COLO668 (cell line): ENCODE results near the gene ASB10.

Source experiments
- DNase-seq: peaks from one replicate; lab custom pipeline; 2025; ENCODE audit not compliant: unreplicated experiment; lab: John Stamatoyannopoulos, UW

Gene ASB10

GRCh38 chr7:151189038-151189437, 2.0 kb upstream of the ASB10 start:
- DNase-seq: no peak

GRCh38 chr7:151188252-151188542, 1.1 kb upstream of the ASB10 start:
- DNase-seq: no peak

DNA sequence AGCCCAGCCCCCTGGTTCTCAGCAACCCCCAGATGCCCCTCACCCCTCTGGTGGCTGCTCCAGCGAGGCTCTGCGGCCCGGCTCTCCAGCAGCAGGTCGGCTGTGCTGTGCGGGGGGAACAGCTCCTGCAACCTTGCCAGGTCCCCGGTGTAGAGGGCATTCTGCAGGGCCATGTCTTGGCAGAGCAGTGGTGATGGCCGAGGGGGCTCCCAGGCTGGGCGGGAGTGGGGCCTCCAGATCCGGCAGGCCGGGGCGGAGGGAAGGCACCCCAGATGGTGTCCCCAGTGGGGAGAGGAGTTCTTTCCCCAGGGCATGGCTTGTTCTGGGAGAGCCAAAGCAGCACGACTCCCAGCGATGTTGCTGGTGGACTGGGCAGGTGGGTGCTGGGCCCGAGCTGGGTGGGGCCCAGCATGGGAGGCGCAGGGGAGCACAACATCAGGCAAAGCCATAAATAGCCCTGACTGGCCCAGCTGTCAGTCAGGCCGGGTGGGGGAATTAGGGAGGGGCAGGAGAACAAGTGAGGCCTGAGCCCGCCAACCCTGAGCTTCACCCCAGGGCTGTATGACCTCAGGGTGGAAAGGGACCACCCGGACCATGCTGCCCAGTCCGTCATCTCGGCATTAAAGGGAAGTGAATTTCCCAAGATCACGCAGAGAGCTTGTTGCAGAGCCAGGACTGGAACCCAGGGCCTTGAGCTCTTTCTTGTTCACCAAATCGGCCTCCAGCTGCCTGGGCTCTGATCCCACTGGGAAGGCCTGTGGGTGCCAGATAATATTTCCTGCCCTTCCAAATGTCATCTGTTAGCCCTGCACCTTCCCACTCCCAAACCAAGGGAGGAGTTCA, 580 bp upstream of the ASB10 start:
- no peak for DNase-seq

DNA sequence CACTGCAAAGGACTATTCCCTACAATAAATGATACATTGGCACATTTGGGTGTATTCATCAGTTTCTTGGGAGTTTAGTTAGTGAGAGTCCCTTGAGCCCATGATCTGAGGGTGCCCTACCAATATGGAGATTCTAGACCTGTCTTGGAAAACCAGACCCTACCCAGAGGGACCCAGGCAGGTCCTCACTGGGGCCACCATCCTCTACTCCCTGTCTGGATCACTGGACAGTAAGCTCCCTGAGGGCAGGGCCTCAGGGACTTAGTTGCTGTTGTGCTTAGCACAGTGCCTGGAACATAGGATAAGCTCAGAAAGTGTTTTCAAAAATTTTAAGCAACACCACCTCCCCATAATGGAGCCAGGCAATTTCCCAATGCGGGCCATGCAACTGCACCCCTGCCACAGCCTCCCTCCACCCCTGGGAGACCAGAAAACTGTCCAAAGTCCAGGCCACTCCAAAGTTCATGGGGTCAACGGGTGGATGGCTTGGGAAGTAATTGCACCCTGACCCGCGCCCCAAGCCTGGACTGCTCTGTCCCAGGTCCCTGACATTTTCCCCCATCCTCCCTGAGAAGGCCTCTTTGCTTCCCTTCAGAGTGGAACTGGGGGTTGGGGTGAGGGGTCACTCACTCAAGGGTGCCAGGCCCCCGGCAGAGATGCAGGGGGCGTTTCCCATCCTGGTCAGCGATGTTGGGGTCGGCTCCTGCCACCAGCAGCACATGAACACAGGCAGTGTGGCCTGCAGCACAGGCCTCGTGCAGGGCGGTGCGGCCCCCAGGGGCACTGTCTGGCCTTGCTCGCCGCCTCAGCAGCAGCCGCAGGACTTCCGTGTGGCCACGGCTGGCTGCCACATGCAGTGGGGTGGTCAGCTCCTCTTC, 1.0 kb downstream of the ASB10 start:
- DNase-seq: no peak

DNA sequence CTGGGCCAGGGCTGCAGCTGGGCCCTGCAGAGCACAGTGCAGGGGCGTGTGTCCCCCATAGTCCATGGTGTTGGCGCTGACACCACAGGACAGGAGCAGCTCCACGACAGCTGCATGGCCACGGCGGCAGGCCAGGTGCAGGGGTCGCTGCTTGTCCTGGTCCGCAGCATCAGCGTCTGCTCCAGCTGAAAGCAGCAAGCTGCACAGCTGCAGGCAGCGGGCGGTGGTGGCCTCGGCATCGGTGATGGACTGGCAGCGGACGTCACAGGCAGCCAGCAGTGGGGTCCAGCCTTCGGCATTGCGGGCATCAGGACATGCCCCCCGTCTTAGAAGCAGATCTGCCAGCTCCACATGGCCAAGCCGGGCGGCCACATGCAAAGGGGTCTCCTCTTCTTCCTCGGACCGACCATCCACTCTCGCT, 6.0 kb downstream of the ASB10 start:
- no peak for DNase-seq

DNA sequence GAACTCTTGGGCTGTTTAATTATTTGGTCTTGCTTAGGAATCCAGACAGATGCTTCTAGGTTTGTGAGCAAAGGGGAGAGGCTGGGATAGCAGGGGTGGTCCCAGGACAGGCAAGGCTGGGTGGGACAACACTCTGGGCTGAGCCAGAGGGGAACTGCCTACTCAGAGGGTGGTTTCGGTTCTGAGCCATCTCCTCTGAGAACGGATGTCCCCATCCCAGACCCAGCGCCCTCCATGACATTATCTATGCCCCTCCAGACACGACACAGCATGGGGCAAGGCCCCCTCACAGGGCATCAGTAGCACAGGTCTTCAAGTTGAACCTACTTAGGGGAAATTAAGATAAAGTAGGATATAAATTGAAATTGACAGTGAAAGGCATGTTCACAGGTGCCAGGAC, 7.1 kb downstream of the ASB10 start:
- no peak for DNase-seq

DNA sequence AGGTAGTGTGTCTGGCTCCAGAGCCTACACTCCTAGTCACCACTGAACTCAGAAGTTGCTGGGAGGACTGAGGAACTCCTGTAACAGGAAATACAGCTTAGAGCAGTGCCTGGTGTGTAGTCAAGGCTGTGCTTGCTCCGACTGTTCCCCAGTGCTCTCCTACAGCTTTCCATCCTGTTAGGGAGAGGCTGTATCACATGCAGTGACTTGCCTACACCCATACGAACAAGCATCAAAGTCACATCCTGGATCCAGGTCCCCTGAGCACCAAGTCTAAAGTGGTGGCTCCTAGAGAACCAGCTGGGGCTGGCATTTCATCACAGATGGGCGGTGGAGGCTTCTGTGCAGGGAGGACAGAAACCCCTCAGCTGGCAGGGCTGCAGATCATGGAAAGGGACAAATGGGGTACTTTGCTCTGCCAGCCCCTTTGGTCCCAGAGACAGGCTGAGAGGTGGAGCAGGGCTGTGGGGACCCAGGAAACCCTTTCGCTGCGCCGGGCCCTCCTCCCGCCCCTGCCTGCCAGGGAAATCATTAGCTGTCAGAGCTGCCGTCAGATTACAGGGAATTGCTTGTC, 7.7 kb downstream of the ASB10 start:
- DNase-seq: no peak

- no peak for DNase-seq
Measured at GRCh38 chr7:151178831-151179230, 8.2 kb downstream of the ASB10 start.

DNA sequence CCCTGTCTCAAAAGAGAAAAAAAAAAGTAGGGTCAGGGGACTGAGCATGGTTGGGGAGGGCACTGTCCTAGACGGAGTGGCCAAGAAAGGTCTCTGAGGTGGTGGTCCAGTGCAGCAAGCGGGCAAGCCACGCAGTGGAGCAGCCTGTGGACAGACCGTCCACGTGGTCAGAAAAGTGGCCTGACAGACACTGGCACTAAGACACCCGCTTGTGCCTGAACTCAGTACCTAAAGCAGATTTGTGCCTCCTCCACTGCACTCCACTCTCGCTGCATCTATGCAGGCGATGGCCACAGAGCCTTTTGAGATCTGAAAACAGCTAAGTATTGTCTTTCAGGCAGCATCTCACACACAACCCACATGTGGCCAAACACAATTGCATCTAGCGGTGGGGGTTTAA, 8.8 kb downstream of the ASB10 start:
- DNase-seq: no peak

DNA sequence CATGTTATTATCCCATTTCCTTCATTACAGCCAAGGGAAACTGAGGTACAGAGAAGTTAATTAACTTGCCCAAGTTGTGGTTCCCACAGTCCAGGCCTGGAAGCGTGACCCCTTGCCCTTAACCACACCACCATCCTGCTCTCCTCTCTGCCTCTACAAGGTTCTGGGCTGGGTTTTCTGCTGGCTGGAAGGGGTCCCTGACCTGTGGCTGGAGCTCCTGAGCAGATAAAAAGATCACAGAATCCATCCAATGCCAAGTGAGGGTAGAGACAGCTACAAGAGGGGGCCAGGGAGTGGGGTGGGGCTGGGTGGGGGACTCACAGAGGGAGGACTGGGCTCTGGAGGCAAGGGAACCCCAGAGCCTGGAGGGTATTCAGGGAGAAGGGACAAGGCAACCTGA, 9.7 kb downstream of the ASB10 start:
- no peak for DNase-seq

DNA sequence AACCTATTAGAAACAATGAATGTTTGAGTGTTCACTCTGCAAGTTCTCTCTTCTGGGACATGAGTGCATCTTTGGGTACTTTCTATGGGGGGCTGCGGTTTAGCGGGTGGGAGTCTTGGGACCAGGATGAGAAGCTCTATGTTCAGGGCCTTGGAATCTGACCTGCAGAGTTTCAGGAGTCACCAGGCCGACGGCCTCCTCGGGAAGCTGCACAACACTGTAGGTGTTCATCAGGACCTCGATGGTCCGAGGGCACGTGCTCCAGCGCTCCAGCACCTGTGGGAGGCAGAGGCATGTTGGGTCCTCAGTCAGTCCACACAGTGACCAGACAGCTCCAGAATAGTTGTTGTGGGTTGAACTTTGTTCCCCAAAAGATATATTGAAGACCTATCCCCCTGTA, 10.6 kb downstream of the ASB10 start:
- no peak for DNase-seq

- no peak for DNase-seq
Measured at GRCh38 chr7:151175793-151176311, 11.2 kb downstream of the ASB10 start.

GRCh38 chr7:151175047-151175792, 11.8 kb downstream of the ASB10 start:
- no peak for DNase-seq

GRCh38 chr7:151174246-151175046, 12.6 kb downstream of the ASB10 start:
- no peak for DNase-seq

DNA sequence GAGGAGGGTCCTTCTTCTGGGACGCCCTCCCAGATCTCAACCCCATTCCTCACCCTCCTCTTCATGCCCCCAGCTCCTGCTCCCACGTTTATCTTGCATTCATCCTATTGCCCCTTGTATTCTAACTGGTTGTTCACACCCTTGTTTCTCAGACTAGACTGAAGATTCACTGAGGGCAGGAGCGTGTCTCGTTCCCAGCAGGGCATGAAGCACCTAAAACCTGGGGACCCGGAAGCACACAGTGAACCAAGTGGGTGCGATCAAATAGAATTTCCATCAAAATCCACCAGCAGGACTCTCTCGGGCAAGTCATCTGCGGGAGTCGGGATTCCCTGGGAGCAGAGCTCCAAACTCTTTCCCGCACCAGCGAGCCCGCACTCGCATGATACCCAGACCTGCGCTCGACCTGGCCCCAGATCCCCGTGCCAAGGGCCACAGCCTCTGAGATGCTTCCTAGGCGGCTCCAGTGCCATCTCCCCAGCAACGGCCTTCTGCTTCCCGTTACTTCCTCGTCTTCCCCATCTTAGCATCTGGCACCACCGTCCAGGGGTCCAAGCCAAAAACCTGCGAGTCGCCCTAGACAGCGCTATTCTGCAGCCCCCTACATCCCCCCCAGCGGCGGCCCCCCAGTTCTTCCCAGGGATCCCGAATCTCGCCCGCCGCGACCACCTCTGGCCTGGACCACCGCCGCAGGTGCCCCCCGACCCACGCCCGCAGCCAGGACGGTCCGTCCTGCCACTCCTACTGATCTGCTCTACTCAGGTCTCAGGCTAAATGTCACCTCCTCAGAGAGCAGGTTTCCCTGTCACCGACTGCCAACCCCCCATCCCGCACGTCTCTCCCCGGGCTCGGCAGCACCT, 13.4 kb downstream of the ASB10 start:
- no peak for DNase-seq

DNA sequence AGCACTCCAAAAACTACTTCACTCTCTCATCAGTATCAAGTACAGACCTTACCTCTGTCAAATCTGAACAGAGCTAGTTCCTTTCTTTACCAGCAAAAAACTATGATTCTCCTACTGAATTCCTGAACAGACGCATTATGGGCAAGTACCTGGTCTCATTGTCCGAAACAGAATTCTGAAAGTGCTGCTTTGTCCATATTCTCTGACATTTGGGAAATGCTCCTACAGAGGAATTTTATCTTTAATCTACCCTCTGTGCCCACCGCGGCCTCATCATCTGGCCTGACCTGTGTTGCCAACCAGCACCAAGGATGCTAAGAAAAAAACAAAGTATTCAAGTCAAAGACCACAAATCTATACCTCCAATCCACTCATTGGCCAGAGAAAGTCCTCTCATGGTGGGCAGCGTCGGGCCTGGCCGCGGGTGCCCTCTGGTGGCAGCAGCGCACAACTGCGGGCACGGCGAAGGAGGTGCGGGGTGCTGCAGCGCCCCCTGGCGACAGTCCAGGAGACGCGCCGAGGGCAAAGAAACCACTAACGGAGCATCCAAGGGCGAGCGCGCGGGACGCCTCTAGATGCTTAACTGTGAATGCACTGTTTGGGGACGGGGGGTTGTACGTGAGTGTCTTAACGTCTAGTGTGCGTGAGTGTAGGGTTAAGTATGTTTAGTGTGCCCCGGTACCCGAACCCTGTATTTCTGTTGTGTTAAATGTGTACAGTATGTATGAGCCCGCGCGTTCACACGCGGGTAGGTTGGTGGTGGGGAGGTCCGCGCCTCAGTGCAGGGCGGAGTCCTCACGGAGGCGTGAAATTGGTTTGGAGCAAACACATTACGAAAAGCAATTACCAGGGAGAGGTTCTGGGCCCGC, 14.5 kb downstream of the ASB10 start:
- DNase-seq: peak; percentile 70

DNA sequence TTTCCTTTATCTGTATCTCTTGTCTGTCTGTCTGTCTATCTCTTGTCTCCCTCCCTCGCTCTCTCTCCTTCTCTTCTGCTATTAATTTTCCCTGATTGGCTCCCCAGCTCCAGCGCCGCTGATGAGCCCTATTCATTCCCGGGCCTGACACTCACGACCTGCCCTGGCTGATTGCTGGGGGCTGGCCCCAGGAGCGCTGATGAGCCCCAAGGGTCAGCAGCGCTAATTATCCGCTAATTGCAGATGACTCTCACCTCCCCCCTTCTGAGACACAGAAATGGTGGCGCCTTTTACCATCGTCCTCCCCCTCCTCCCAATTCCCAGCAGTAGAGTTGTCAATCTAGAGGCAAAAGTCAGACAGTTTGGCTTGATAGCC, 18.3 kb downstream of the ASB10 start:
- no peak for DNase-seq

DNA sequence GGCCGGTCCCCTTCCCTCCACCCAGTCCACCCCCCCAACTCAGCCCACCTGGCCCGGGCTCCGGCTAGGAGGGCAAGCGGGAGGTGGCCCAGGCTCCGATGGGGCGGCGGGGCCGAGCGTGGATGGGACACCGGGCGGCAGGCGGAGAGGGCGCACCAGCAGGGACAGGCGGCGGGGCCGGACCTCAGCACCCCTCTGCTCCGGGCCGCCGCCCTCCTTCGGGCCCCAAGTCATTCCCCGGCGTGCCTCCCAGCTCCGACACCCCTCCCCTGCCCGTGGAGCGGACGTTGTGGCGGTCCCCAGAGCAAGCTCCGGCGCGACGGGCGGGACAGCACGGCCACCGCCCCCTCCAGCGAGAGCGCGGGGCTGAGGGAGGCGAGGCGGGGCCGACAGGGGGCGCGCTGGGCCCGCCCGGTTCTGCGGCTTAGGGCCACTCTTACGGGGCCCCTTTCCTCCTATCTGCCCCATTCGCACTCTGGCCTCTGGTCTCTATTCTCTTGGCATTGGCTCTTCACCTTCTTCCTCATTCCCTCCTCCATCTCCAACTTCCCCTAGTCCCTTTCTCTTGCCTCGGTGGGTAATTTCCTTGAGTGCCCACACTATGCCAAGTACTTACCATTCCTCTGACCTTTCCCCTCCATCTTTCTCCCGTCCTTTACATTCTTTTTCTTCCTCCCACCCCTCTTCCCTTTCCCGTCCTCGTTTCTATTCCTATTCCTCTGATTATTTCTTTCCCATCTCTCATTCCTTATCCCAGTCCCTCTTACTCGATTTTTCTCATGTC, 18.9 kb downstream of the ASB10 start:
- peak; percentile 51 for DNase-seq
